ENCODE results near the gene PI4KA.
A peak's percentile ranks its signal among the peaks of the same experiment; 100 is the strongest.

PI4KA gene

DNA sequence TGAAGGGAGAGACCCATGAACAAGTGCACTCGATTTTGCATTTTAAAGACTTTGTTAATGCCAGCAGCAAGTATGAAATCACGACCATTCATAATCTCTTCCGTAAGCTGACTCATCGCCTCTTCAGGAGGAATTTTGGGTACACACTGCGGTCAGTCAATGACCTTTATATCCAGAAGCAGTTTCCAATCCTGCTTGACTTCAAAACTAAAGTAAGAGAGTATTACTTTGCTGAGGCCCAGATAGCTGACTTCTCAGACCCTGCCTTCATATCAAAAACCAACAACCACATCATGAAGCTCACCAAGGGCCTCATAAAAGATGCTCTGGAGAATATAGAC, 78.8 kb downstream of the PI4KA start:
- no peak overlapping the region for H3K27ac ChIP-seq
- peaks cover 9% of the 10 kb centered on the region; the same call in 1 of the 2 replicates for H3K36me3 ChIP-seq
- H3K9me3 ChIP-seq (ENCODE audit: severe bottlenecking): no peaks in the 10 kb centered on the region
- no peaks in the 10 kb centered on the region for H3K27me3 ChIP-seq (ENCODE audit: insufficient read depth, low read depth, severe bottlenecking)
- no peak overlapping the region for H3K4me3 ChIP-seq (ENCODE audit: low read depth, low read length)
- DNase-seq: no peak
- TF ChIP-seq, protein P1, sequence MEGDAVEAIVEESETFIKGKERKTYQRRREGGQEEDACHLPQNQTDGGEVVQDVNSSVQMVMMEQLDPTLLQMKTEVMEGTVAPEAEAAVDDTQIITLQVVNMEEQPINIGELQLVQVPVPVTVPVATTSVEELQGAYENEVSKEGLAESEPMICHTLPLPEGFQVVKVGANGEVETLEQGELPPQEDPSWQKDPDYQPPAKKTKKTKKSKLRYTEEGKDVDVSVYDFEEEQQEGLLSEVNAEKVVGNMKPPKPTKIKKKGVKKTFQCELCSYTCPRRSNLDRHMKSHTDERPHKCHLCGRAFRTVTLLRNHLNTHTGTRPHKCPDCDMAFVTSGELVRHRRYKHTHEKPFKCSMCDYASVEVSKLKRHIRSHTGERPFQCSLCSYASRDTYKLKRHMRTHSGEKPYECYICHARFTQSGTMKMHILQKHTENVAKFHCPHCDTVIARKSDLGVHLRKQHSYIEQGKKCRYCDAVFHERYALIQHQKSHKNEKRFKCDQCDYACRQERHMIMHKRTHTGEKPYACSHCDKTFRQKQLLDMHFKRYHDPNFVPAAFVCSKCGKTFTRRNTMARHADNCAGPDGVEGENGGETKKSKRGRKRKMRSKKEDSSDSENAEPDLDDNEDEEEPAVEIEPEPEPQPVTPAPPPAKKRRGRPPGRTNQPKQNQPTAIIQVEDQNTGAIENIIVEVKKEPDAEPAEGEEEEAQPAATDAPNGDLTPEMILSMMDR (IDR thresholded peaks at IDR 0.05; ENCODE audit: low read depth, low read length): no peak

DNA sequence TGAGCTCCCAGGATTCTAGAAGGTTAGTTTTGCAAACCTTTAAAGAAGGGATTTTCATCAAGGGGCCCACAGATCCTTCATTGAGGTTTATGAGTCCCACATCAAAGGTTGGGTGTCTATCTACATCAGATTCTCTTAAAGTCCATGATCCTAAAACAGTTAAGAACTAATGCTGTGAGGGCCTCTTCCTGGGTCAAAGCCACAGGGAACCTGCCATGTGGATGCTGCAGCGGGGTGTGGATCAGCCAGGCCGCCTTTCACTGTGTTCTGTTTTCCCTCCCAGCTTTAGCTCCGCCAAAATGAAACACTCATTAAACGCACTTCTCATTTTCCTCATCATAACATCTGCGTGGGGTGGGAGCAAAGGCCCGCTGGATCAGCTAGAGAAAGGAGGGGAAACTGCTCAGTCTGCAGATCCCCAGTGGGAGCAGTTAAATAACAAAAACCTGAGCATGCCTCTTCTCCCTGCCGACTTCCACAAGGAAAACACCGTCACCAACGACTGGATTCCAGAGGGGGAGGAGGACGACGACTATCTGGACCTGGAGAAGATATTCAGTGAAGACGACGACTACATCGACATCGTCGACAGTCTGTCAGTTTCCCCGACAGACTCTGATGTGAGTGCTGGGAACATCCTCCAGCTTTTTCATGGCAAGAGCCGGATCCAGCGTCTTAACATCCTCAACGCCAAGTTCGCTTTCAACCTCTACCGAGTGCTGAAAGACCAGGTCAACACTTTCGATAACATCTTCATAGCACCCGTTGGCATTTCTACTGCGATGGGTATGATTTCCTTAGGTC, 79.4 kb downstream of the PI4KA start:
- Histone ChIP-seq H3K4me3 (ENCODE audit: low read depth, low read length) (no peak overlapping the region), H3K27me3 (ENCODE audit: insufficient read depth, low read depth, severe bottlenecking) (no peaks in the 10 kb centered on the region), H3K27ac (no peak overlapping the region), H3K9me3 (ENCODE audit: severe bottlenecking) (no peaks in the 10 kb centered on the region), H3K36me3 (peaks cover 9% of the 10 kb centered on the region; the same call in 1 of the 2 replicates)
- no peak for DNase-seq
- TF ChIP-seq, protein P1 (IDR thresholded peaks at IDR 0.05; ENCODE audit: low read depth, low read length): no peak

DNA sequence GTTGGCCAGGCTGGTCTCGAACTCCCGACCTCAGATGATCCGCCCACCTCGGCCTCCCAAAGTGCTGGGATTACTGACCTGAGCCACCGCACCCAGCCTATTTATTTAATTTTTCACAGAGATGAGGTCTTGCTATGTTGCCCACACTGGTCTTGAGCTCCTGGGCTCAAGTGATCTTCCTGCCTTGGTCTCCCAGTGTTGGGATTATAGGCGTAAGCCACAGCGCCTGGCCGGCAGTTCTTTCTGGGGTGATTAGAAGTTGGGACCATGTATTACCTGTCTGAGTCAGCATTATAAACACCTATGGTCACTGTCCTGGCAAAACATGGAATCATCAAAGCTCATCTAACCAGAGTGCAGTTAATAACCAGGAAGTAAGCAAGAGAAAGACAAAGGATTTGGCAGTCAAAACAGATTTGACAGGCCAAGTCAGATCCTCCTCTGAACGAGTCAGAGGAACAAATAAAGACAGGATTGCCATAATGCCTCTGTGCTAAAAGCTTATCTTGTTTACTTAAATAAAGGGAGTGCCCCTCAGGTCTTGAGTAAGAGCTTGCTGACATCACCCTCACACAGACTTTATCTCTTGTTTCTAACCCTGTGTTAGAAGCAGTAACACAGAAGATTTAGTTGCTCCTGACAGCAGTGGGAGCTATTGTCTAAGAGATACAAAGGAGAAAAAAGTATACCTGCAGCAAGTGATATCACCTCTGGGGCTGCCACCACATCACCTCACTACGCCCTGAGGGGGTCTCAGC, 81.0 kb downstream of the PI4KA start:
- Histone ChIP-seq H3K27ac (peak overlapping the region; percentile 45), H3K27me3 (ENCODE audit: insufficient read depth, low read depth, severe bottlenecking) (no peaks in the 10 kb centered on the region), H3K36me3 (peaks cover 9% of the 10 kb centered on the region; the same call in 1 of the 2 replicates), H3K9me3 (ENCODE audit: severe bottlenecking) (no peaks in the 10 kb centered on the region), H3K4me3 (ENCODE audit: low read depth, low read length) (no peak overlapping the region)
- TF ChIP-seq, protein P1 (IDR thresholded peaks at IDR 0.05; ENCODE audit: low read depth, low read length): no peak
- DNase-seq: peak; percentile 35

DNA sequence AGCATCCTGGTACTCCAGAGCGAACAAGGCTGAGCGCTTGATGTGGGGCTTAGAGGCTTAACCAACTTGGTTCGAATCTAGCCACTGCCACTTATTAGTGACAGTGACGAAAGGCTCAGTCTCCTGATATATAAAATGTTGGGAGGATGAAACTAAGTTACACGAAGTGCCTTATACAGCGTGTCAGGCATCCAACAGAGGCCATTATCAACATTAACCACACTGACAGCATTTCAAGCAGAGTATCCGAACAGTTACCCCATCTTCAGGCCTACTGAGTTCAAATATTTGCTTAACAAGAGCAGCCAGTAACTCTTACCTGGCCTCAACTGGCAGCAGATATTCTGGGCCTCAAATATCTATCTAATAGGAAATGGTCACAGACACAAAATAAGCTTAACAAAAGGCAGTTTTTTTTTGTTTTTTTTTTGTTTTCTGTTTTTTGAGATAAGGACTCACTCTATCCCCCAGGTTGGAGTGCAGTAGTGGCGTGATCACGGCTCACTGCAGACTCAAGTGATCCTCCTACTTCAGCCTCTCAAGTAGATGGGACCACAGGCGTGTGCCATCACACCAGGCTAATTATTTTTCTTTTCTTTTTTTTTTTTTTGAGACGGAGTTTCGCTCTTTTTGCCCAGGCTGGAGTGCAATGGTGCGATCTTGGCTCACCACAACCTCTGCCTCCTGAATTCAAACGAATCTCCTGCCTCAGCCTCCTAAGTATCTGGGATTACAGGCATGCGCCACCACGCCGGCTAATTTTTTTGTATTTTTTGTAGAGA, 81.8 kb downstream of the PI4KA start:
- TF ChIP-seq, protein P1 (IDR thresholded peaks at IDR 0.05; ENCODE audit: low read depth, low read length): no peak

DNA sequence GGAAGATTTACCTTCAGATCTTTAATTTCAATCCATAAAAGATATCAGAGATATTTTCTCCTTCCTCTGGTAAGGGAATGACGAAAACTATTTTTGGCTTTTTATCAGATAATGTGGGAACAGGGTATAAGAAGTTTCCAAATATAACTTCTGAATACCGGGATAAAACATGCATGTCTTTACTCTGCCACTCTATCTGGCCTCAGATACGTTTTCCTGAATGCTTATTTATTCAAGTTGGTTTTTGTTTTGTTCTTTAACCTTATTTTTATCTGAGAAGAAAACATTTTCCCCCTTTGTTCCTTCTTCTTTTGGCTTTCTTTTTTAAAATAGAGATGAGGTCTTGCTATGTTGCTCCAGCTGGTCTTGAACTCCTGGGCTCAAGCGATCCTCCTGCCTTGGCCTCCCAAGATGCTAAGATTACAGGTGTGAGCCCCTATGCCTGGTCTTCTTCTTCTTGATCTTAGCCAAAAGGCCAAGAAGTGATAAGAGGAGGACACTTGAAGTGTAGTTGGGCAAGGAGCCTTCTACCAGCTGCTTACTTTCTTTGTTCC, 83.2 kb downstream of the PI4KA start:
- Histone ChIP-seq H3K9me3 (ENCODE audit: severe bottlenecking) (no peaks in the 10 kb centered on the region), H3K36me3 (peaks cover 13% of the 10 kb centered on the region), H3K4me3 (ENCODE audit: low read depth, low read length) (no peak overlapping the region), H3K27ac (no peak overlapping the region), H3K27me3 (ENCODE audit: insufficient read depth, low read depth, severe bottlenecking) (no peaks in the 10 kb centered on the region)
- TF ChIP-seq, protein P1 (IDR thresholded peaks at IDR 0.05; ENCODE audit: low read depth, low read length): no peak
- DNase-seq: no peak

More for the DNA sequence above, 81.8 kb downstream of the PI4KA start:
- Histone ChIP-seq H3K9me3 (ENCODE audit: severe bottlenecking) (no peaks in the 10 kb centered on the region), H3K36me3 (peaks cover 13% of the 10 kb centered on the region), H3K27ac (peak overlapping the region; percentile 45), H3K27me3 (ENCODE audit: insufficient read depth, low read depth, severe bottlenecking) (no peaks in the 10 kb centered on the region), H3K4me3 (ENCODE audit: low read depth, low read length) (no peak overlapping the region)
- no peak for DNase-seq

All from WERI-Rb-1 (cell line).